Body of pancreas (tissue), 4 donors: Measurements from ENCODE around the gene GPR158.

Source experiments
- CTCF ChIP-seq, 7 experiments: fragments of 450-650 bp in 4 of 7; fragments of 200-600 bp in 3 of 7; sonication (generic) in 3 of 7; IDR thresholded peaks; one replicate each; pipeline ENCODE4 v1.5.1; 2016 to 2019; ENCODE audit warnings: antibody characterized with exemption in 7 of 7
- POLR2A ChIP-seq, 3 donors: fragments of 450-650 bp; IDR thresholded peaks; one replicate each; pipeline ENCODE4 v1.6.1; 2016; ENCODE audit warnings: antibody characterized with exemption in 3 of 3, mild to moderate bottlenecking in 2 of 3

DNA sequence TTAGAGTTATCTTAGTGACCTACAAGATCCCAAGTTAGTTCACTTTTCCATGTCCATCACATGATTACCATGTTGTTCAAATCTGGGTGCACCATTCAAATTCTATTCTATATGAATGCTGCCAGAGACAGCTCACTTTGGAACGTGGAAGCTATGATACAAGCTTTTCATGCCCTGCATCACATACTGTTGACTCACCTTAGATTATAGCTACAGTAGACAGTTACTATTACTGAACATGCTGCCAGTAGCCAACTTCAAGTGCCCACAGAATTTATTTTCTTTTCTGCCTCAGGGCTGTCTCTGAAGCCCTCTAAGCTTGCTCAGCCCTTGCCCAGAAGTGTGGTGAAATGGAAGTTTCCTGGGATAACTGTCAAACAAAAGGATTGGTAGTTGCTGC is 231.1 kb downstream of the GPR158 start:
- no peak for TF ChIP-seq CTCF (IDR thresholded peaks at IDR 0.05)
- TF ChIP-seq POLR2A (IDR thresholded peaks at IDR 0.05): no peak
